Astrocyte (in vitro differentiated cells and primary cell): ENCODE results near the gene SLC6A3.

Source experiments
- EZH2 ChIP-seq: IDR thresholded peaks from 2 replicates; pipeline ENCODE4 v1.6.1; 2012; ENCODE audit warnings: mild to moderate bottlenecking, low read length, inconsistent platforms; ENCODE audit not compliant: insufficient read depth
- TF ChIP-seq, protein P1 (sequence below): IDR thresholded peaks from 2 replicates; pipeline ENCODE4 v1.5.1; 2011; ENCODE audit warnings: low read depth, mild to moderate bottlenecking, inconsistent platforms, low read length, moderate library complexity; ENCODE audit not compliant: insufficient read depth

DNA sequence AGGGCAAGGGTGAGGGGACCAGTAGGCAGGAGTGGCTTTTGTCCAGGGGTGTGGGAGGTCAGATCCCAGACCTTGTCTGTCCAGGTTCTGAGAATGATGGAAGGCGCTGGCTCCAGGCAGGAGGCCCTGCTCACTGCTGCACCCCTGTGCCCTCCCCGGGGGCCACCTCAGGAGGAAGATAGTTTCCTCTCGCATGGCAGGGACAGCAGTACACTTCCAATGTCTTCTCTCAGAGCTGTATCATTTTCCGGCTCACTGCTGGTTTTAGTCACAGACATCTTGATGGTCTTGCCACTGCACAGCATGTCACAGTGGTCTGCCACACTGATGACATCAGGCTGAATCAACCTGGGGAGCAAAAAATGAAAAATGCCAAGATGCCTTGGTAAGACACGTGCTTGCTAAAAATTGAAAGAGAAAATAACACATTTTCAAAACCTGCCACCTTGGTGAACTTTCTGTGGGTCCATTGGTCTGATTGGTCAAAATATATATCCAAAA is 3.3 kb upstream of the SLC6A3 start:
- no peak for TF ChIP-seq EZH2
- TF ChIP-seq, protein P1, sequence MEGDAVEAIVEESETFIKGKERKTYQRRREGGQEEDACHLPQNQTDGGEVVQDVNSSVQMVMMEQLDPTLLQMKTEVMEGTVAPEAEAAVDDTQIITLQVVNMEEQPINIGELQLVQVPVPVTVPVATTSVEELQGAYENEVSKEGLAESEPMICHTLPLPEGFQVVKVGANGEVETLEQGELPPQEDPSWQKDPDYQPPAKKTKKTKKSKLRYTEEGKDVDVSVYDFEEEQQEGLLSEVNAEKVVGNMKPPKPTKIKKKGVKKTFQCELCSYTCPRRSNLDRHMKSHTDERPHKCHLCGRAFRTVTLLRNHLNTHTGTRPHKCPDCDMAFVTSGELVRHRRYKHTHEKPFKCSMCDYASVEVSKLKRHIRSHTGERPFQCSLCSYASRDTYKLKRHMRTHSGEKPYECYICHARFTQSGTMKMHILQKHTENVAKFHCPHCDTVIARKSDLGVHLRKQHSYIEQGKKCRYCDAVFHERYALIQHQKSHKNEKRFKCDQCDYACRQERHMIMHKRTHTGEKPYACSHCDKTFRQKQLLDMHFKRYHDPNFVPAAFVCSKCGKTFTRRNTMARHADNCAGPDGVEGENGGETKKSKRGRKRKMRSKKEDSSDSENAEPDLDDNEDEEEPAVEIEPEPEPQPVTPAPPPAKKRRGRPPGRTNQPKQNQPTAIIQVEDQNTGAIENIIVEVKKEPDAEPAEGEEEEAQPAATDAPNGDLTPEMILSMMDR: no peak
